22Rv1 (cell line): ENCODE data around the gene SUPT4H1.

Experiments
- ZFX ChIP-seq: fragments of 450-650 bp; IDR thresholded peaks from 2 replicates; pipeline ENCODE4 v1.6.1; 2017; ENCODE audit warnings: antibody characterized with exemption, borderline replicate concordance
- TF ChIP-seq, protein P1 (sequence below): fragments of 450-650 bp; IDR thresholded peaks from 2 replicates; pipeline ENCODE4 v1.5.1; 2017; ENCODE audit warnings: mild to moderate bottlenecking

DNA sequence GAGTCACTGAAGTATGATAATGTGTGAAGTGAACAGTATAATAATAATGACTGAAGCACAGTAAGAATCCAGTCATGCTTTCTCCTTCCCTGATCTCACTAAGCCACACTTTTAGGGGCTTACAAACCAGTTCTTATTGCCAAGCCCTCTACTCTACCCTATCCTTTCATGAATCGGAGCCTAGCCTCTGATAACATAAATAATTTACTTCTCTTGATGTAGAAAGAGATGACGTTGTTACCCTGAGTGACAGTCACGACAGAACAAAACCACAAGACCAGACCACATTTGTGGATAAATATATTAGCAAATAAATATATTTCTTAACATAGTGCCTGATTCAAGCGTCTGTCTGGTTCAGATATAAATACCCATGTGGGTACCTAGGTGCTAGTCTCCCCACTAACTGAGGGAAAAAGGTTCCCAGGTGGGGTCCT is 1.4 kb upstream of the SUPT4H1 start:
- TF ChIP-seq, protein P1, sequence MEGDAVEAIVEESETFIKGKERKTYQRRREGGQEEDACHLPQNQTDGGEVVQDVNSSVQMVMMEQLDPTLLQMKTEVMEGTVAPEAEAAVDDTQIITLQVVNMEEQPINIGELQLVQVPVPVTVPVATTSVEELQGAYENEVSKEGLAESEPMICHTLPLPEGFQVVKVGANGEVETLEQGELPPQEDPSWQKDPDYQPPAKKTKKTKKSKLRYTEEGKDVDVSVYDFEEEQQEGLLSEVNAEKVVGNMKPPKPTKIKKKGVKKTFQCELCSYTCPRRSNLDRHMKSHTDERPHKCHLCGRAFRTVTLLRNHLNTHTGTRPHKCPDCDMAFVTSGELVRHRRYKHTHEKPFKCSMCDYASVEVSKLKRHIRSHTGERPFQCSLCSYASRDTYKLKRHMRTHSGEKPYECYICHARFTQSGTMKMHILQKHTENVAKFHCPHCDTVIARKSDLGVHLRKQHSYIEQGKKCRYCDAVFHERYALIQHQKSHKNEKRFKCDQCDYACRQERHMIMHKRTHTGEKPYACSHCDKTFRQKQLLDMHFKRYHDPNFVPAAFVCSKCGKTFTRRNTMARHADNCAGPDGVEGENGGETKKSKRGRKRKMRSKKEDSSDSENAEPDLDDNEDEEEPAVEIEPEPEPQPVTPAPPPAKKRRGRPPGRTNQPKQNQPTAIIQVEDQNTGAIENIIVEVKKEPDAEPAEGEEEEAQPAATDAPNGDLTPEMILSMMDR = no peak
- TF ChIP-seq ZFX = no peak
